ENCODE measurements around the gene FEN1. TPM values are rescaled to one million over a fixed set of nuclear protein-coding genes. Genes with fewer than 3 reads are reported as not detected.

The FEN1 gene
- total and polyA plus RNA-seq, 2 of the 13 experiments (the other 11 are each of a cell fraction or from before 2014, with no cell fraction given), result 12.4 to 102 TPM

DNA sequence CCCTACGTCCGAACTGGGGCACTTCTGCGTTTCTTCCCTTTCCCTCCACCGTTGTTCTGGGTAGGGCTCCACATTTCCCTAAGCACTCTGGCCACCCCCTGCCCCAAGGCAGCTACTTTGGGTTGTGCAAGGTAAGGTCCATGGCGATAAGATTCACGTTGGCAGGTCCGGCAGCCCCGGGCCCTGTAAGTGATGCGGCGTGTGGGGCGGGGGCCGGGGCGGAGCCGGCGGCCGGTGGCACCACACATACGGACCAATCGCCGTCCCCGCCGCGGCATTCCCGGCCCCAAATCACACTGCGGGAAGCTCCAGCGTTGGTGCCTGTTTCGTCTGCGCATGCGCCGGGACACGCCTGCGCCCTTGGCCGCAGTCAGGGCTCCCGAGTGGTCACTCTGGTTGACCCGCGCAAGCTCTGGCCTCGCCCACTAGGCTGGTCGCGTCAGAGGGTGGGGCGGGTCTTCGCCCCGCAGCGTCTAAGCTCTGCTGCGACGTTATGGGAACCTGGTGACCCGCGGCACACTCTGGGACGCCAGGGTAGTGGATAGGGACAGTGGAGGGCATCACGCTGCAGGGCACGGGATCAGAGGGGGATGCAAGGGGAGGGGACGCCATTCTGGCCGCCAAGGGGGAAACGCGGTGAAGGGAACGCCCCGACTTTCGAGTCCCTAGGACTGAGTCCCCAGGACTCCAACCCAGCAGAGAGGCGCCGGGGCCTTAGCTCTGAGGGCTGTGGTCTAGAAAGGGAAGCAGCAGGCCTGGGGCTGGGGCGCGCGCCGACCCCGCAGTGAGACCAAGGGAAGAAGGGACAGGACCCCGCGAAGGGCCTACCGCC is 22.5 kb downstream of the FEN1 start (continued):
- TF ChIP-seq MBNL3 (CRISPR knock-in tag; conservative IDR thresholded peaks at IDR 0.05) (no peak), REPIN1 (CRISPR knock-in tag; IDR thresholded peaks at IDR 0.05; ENCODE audit: borderline replicate concordance, low read depth) (0 out of 2 replicates have a peak, but pooled peaks have one; percentile 65), MTF2 (CRISPR knock-in tag; IDR thresholded peaks at IDR 0.05; ENCODE audit: borderline replicate concordance) (no peak), ZNF710 (CRISPR knock-in tag; IDR thresholded peaks at IDR 0.05; ENCODE audit: borderline replicate concordance) (peak; percentile 76), PITX1 (CRISPR knock-in tag; IDR thresholded peaks at IDR 0.05) (peak; percentile 71; the same call in 1 of the 2 replicates), ZNF768 (CRISPR knock-in tag; IDR thresholded peaks at IDR 0.05) (0 out of 2 replicates have a peak, but pooled peaks have one; percentile 10), NR2C2 (CRISPR knock-in tag; IDR thresholded peaks at IDR 0.05; ENCODE audit: borderline replicate concordance) (0 out of 2 replicates have a peak, but pooled peaks have one; percentile 23), SRY (CRISPR knock-in tag; IDR thresholded peaks at IDR 0.05) (peak; percentile 78; the same call in 1 of the 2 replicates), FOSL1 (CRISPR knock-in tag; IDR thresholded peaks at IDR 0.05; ENCODE audit: borderline replicate concordance) (no peak), SRSF9 (IDR thresholded peaks at IDR 0.05; ENCODE audit: borderline replicate concordance, insufficient read depth, low read depth, low read length, poor library complexity, severe bottlenecking) (no peak), FOSL2 (CRISPR knock-in tag; IDR thresholded peaks at IDR 0.05) (no peak), MYPOP (CRISPR knock-in tag; IDR thresholded peaks at IDR 0.05) (peak; percentile 85), CC2D1A (CRISPR knock-in tag; IDR thresholded peaks at IDR 0.05) (no peak), ZNF10 (CRISPR knock-in tag; IDR thresholded peaks at IDR 0.05; ENCODE audit: borderline replicate concordance, low read depth) (no peak), ELF4 (CRISPR knock-in tag; IDR thresholded peaks at IDR 0.05; ENCODE audit: borderline replicate concordance) (no peak), RELA (CRISPR knock-in tag; IDR thresholded peaks at IDR 0.05) (no peak), FOXA1 (IDR thresholded peaks at IDR 0.05) (no peak), FOXA1 (CRISPR knock-in tag; IDR thresholded peaks at IDR 0.05) (no peak), ZNF776 (CRISPR knock-in tag; IDR thresholded peaks at IDR 0.05) (peak; percentile 74; the same call in 1 of the 2 replicates), ATF7-NPFF (CRISPR knock-in tag; IDR thresholded peaks at IDR 0.05; ENCODE audit: low read depth) (peak; percentile 95), SOX6 (IDR thresholded peaks at IDR 0.05) (no peak), SOX6 (CRISPR knock-in tag; IDR thresholded peaks at IDR 0.05) (peak; percentile 45), FOXK1 (CRISPR knock-in tag; IDR thresholded peaks at IDR 0.05; ENCODE audit: borderline replicate concordance, low read depth) (0 out of 2 replicates have a peak, but pooled peaks have one; percentile 14)
- TF ChIP-seq, protein P1, sequence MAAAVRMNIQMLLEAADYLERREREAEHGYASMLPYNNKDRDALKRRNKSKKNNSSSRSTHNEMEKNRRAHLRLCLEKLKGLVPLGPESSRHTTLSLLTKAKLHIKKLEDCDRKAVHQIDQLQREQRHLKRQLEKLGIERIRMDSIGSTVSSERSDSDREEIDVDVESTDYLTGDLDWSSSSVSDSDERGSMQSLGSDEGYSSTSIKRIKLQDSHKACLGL (CRISPR knock-in tag; IDR thresholded peaks at IDR 0.05), result peak; percentile 63; the same call in 1 of the 2 replicates
- TF ChIP-seq, protein P2, sequence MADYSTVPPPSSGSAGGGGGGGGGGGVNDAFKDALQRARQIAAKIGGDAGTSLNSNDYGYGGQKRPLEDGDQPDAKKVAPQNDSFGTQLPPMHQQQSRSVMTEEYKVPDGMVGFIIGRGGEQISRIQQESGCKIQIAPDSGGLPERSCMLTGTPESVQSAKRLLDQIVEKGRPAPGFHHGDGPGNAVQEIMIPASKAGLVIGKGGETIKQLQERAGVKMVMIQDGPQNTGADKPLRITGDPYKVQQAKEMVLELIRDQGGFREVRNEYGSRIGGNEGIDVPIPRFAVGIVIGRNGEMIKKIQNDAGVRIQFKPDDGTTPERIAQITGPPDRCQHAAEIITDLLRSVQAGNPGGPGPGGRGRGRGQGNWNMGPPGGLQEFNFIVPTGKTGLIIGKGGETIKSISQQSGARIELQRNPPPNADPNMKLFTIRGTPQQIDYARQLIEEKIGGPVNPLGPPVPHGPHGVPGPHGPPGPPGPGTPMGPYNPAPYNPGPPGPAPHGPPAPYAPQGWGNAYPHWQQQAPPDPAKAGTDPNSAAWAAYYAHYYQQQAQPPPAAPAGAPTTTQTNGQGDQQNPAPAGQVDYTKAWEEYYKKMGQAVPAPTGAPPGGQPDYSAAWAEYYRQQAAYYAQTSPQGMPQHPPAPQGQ (CRISPR knock-in tag; IDR thresholded peaks at IDR 0.05; ENCODE audit: borderline replicate concordance), result no peak
